ENCODE data around the gene HSPB7. TPM values are rescaled to one million over a fixed set of nuclear protein-coding genes. Genes with fewer than 3 reads are reported as not detected.
A peak's percentile ranks its signal among the peaks of the same experiment; 100 is the strongest.
"Not testable (repeated sequence)": the region's sequence is repeated elsewhere in the genome, so short reads cannot be mapped to it uniquely, and the experiment has no call there.

Gene HSPB7
- polyA plus RNA-seq, 4 donors, result 4.0 to 5.8 (median 4.4) TPM

- DNase-seq (ENCODE audit: low read depth in 4 of 4, low spot score in 3 of 4), result not testable (repeated sequence)
Observed at GRCh38 chr1:16026302-16026701, 8.5 kb upstream of the HSPB7 start.

- DNase-seq (ENCODE audit: low read depth in 4 of 4, low spot score in 3 of 4), result no peak
Observed at GRCh38 chr1:16023050-16023653, 5.3 kb upstream of the HSPB7 start.

- no peak for DNase-seq (ENCODE audit: low read depth in 4 of 4, low spot score in 3 of 4)
Observed at GRCh38 chr1:16022393-16022792, 4.5 kb upstream of the HSPB7 start.

- no peak for DNase-seq (ENCODE audit: low read depth in 4 of 4, low spot score in 3 of 4)
Observed at GRCh38 chr1:16021681-16022080, 3.8 kb upstream of the HSPB7 start, which contains the start of gene CLCNKA. Gene CLCNKA, plus strand, starts transcription at chr1:16022036. Its CDS starts 584 bp downstream, at chr1:16022620.

GRCh38 chr1:16020878-16021277 lies 3.0 kb upstream of the HSPB7 start:
- not testable (repeated sequence) for DNase-seq (ENCODE audit: low read depth in 4 of 4, low spot score in 3 of 4)

- DNase-seq (ENCODE audit: low read depth in 4 of 4, low spot score in 3 of 4), result no peak
Observed at GRCh38 chr1:16020325-16020724, 2.5 kb upstream of the HSPB7 start.

GRCh38 chr1:16019644-16020277 lies 1.9 kb upstream of the HSPB7 start:
- DNase-seq (ENCODE audit: low read depth in 4 of 4, low spot score in 3 of 4), result no peak

GRCh38 chr1:16018749-16019643 lies 1.2 kb upstream of the HSPB7 start:
- DNase-seq (ENCODE audit: low read depth in 4 of 4, low spot score in 3 of 4), result no peak

- DNase-seq (ENCODE audit: low read depth in 4 of 4, low spot score in 3 of 4), result no peak
Observed at GRCh38 chr1:16018308-16018707, 465 bp upstream of the HSPB7 start.

- DNase-seq (ENCODE audit: low read depth in 4 of 4, low spot score in 3 of 4), result no peak
Observed at GRCh38 chr1:16017076-16017460, 775 bp downstream of the HSPB7 start.

- no peak for DNase-seq (ENCODE audit: low read depth in 4 of 4, low spot score in 3 of 4)
Observed at GRCh38 chr1:16015960-16016901, 1.6 kb downstream of the HSPB7 start.

GRCh38 chr1:16015491-16015890 lies 2.4 kb downstream of the HSPB7 start:
- DNase-seq (ENCODE audit: low read depth in 4 of 4, low spot score in 3 of 4), result no peak

GRCh38 chr1:16014509-16015482 lies 3.0 kb downstream of the HSPB7 start:
- DNase-seq (ENCODE audit: low read depth in 4 of 4, low spot score in 3 of 4), result no peak

GRCh38 chr1:16013908-16014258 lies 4.0 kb downstream of the HSPB7 start:
- no peak for DNase-seq (ENCODE audit: low read depth in 4 of 4, low spot score in 3 of 4)

- DNase-seq (ENCODE audit: low read depth in 4 of 4, low spot score in 3 of 4), result peak in 1 of 4 donors; percentile 43
Observed at GRCh38 chr1:16013220-16013907, 4.5 kb downstream of the HSPB7 start.

GRCh38 chr1:16012590-16013219 lies 5.1 kb downstream of the HSPB7 start:
- DNase-seq (ENCODE audit: low read depth in 4 of 4, low spot score in 3 of 4), result peak in 1 of 4 donors; percentile 39

GRCh38 chr1:16011936-16012589 lies 5.8 kb downstream of the HSPB7 start:
- no peak for DNase-seq (ENCODE audit: low read depth in 4 of 4, low spot score in 3 of 4)

GRCh38 chr1:16010837-16011236 lies 7.0 kb downstream of the HSPB7 start:
- no peak for DNase-seq (ENCODE audit: low read depth in 4 of 4, low spot score in 3 of 4)
